HG02588 (cell line): ENCODE data around the gene HRH4.
A peak's percentile ranks its signal among the peaks of the same experiment; 100 is the strongest.

ENCODE experiments used
- ATAC-seq: cut with Tn5 transposase; IDR thresholded peaks from one replicate; pipeline ENCODE4 v1.9.1; 2021; ENCODE audit warnings: mild to moderate bottlenecking, moderate library complexity; ENCODE audit not compliant: unreplicated experiment

HRH4 gene

GRCh38 chr18:24462838-24463775 lies 2.7 kb downstream of the HRH4 start:
- ATAC-seq: no peak

- no peak for ATAC-seq
These were observed 5.0 kb downstream of the HRH4 start for GRCh38 chr18:24465486-24465885.

- ATAC-seq: no peak
These were observed 6.3 kb downstream of the HRH4 start for GRCh38 chr18:24466771-24467170.

- ATAC-seq: no peak
These were observed 9.7 kb downstream of the HRH4 start for GRCh38 chr18:24470022-24470618.

- no peak for ATAC-seq
These were observed 10.4 kb downstream of the HRH4 start for GRCh38 chr18:24470805-24471204.

- no peak for ATAC-seq
These were observed 12.2 kb downstream of the HRH4 start for GRCh38 chr18:24472591-24472990.

- ATAC-seq: no peak
These were observed 14.0 kb downstream of the HRH4 start for GRCh38 chr18:24474406-24474805.

GRCh38 chr18:24475926-24476589 lies 15.6 kb downstream of the HRH4 start:
- ATAC-seq: no peak

- ATAC-seq: no peak
These were observed 18.9 kb downstream of the HRH4 start for GRCh38 chr18:24479371-24479770.

GRCh38 chr18:24482821-24483220 lies 22.4 kb downstream of the HRH4 start:
- no peak for ATAC-seq

GRCh38 chr18:24485681-24486080 lies 25.2 kb downstream of the HRH4 start:
- no peak for ATAC-seq

GRCh38 chr18:24486684-24487083 lies 26.2 kb downstream of the HRH4 start:
- no peak for ATAC-seq

GRCh38 chr18:24488824-24489493 lies 28.5 kb downstream of the HRH4 start:
- no peak for ATAC-seq

- ATAC-seq: no peak
These were observed 30.1 kb downstream of the HRH4 start for GRCh38 chr18:24490539-24490938.

- peak; percentile 74 for ATAC-seq
These were observed 31.7 kb downstream of the HRH4 start for GRCh38 chr18:24491927-24492834.

GRCh38 chr18:24494586-24494985 lies 34.1 kb downstream of the HRH4 start:
- no peak for ATAC-seq

- ATAC-seq: no peak
These were observed 36.8 kb downstream of the HRH4 start for GRCh38 chr18:24497031-24497754.

- ATAC-seq: no peak
These were observed 39.4 kb downstream of the HRH4 start for GRCh38 chr18:24499814-24500213.

GRCh38 chr18:24500217-24500616 lies 39.8 kb downstream of the HRH4 start:
- no peak for ATAC-seq

- no peak for ATAC-seq
These were observed 40.3 kb downstream of the HRH4 start for GRCh38 chr18:24500766-24501165.
